A549 (cell line): ENCODE results near the gene FIGLA. TPM values are rescaled to one million over a fixed set of nuclear protein-coding genes. Genes with fewer than 3 reads are reported as not detected.

Source experiments
- ATAC-seq, 2 experiments: fragments of 200-7000 bp in 1 of 2; fragments of >200 bp in 1 of 2; cut with Nextera tagmentation in 1 of 2; cut with Tn5 transposase in 1 of 2; 3 replicates each; pipeline versions ENCODE4 v1.8.0 to v1.9.1; 2018 to 2020; ENCODE audit warnings: mild to moderate bottlenecking in 1 of 2, moderate library complexity in 1 of 2
- CTCF ChIA-PET: fragments of 300-600 bp; sonication (Branson Sonifier 250); formaldehyde crosslinking; extraction: SDS; loops from one replicate; lab custom pipeline; 2021; ENCODE audit warnings: antibody characterized with exemption, inconsistent platforms; lab: Yijun Ruan, JAX
- POLR2A ChIA-PET: fragments of 350-600 bp; formaldehyde crosslinking; extraction: SDS; loops from one replicate; lab custom pipeline; 2021; ENCODE audit warnings: antibody characterized with exemption, inconsistent platforms; lab: Yijun Ruan, JAX
- DNase-seq, 2 experiments: peaks; one replicate each; pipeline versions ENCODE4 v3.0.0 to v3.0.0-alpha.2; 2011 to 2016; ENCODE audit warnings: low read depth in 1 of 2, low spot score in 1 of 2
- FAIRE-seq: peaks from 2 replicates; lab custom pipeline; 2011; peaks lifted over from hg19 to GRCh38; lab: Jason Lieb, UNC
- H3K27ac ChIP-seq, 2 experiments: fragments of >200 bp; sonication (Bioruptor Twin); formaldehyde crosslinking; 3 replicates each; pipeline ENCODE4 v1.5.1; 2016 to 2017
- H3K4me1 ChIP-seq: fragments of >200 bp; sonication (Bioruptor Twin); formaldehyde crosslinking; 3 replicates; pipeline ENCODE4 v1.6.1; 2016
- H3K4me2 ChIP-seq: fragments of >200 bp; sonication (Bioruptor Twin); formaldehyde crosslinking; 3 replicates; pipeline ENCODE4 v1.6.1; 2016
- H3K4me3 ChIP-seq: fragments of >200 bp; sonication (Bioruptor Twin); formaldehyde crosslinking; 3 replicates; pipeline ENCODE4 v1.5.1; 2016
- H3K9me3 ChIP-seq: fragments of >200 bp; sonication (Bioruptor Twin); formaldehyde crosslinking; 3 replicates; pipeline ENCODE4 v1.6.1; 2016
- ATOH8 ChIP-seq: fragments of 250-450 bp; sonication (Bioruptor Pico); IDR thresholded peaks from 2 replicates; pipeline ENCODE4 v1.5.0; 2020; ENCODE audit warnings: low read depth, mild to moderate bottlenecking, moderate library complexity
- CBX8 ChIP-seq: fragments of 200-600 bp; sonication (generic); IDR thresholded peaks from 2 replicates; pipeline ENCODE4 v1.6.1; 2016
- CHD2 ChIP-seq: fragments of 150-350 bp; IDR thresholded peaks from 2 replicates; pipeline ENCODE4 v1.6.1; 2014; ENCODE audit warnings: low read length; ENCODE audit not compliant: partially characterized antibody
- E2F6 ChIP-seq: IDR thresholded peaks from 2 replicates; pipeline ENCODE4 v1.6.1; 2012; ENCODE audit warnings: low read depth, borderline replicate concordance
- EHF ChIP-seq: fragments of 250-450 bp; sonication (Bioruptor Pico); IDR thresholded peaks from 2 replicates; pipeline ENCODE4 v1.5.0; 2020; ENCODE audit warnings: mild to moderate bottlenecking
- FOSB ChIP-seq: fragments of 250-450 bp; sonication (Bioruptor Pico); IDR thresholded peaks from 2 replicates; pipeline ENCODE4 v1.5.0; 2020; ENCODE audit warnings: mild to moderate bottlenecking, moderate library complexity
- GATA3 ChIP-seq: IDR thresholded peaks from 2 replicates; pipeline ENCODE4 v1.6.1; 2012; ENCODE audit warnings: borderline replicate concordance
- MAFK ChIP-seq: fragments of 450-650 bp; IDR thresholded peaks from 2 replicates; pipeline ENCODE4 v1.6.1; 2014; ENCODE audit not compliant: partially characterized antibody
- MAX ChIP-seq: IDR thresholded peaks from 2 replicates; pipeline ENCODE4 v1.6.1; 2012
- PHF8 ChIP-seq: fragments of 200-600 bp; sonication (generic); IDR thresholded peaks from 2 replicates; pipeline ENCODE4 v1.6.1; 2016; ENCODE audit warnings: low read depth, mild to moderate bottlenecking, antibody characterized with exemption, moderate library complexity, borderline replicate concordance
- POLR2A ChIP-seq: IDR thresholded peaks from 2 replicates; pipeline ENCODE4 v1.6.1; 2012; ENCODE audit warnings: mild to moderate bottlenecking, low read length
- USF2 ChIP-seq: fragments of 450-650 bp; IDR thresholded peaks from 2 replicates; pipeline ENCODE4 v1.6.1; 2014; ENCODE audit warnings: antibody characterized with exemption
- ZSCAN20 ChIP-seq: fragments of 250-450 bp; sonication (Bioruptor Pico); IDR thresholded peaks from 2 replicates; pipeline ENCODE4 v1.8.0; 2022; ENCODE audit warnings: mild to moderate bottlenecking, moderate library complexity
- WGBS: methylation state at CpG from one replicate; pipeline ENCODE4 v1.1.6; 2017; ENCODE audit errors: missing lambda C conversion rate; 5-methylcytosine and 5-hydroxymethylcytosine counted together
- polyA plus RNA-seq, 4 experiments: library from polyadenylated mRNA; depleted of rRNA in 3 of 4; stranded (reverse); fragments of >200 nt; fragmentation: RNase III in 1 of 4; extraction: RNeasy Plus Mini Kit Qiagen cat#74134 plus additional on column Dnase treatment in 1 of 4; gene quantifications; 2 replicates in 3 of 4; 3 replicates in 1 of 4; pipeline ENCODE4 v1.2.3, GENCODE V29; 2011 to 2017

The FIGLA gene
- polyA plus RNA-seq, 2 of the 4 experiments (the other 2 are of a cell fraction), result not detected

- ATAC-seq (peak; percentile 67 to 79), FAIRE-seq (no peak), DNase-seq (peak; percentile 42 to 45)
- ChIA-PET CTCF (interaction anchor here (0.7 to 4.1 kb wide), 28 partner anchors 9 to 465 kb away, joined by 3 to 46 read pairs (median 5); partner anchors contain the start of genes FAM136A and FIGLA), POLR2A (interaction anchor here (1.5 kb wide), 1 partner anchor 80 kb away, joined by 6 read pairs; no protein-coding TSS in a partner anchor)
- TF ChIP-seq ATOH8 (CRISPR knock-in tag), result peak; percentile 59; the same call in 1 of the 2 replicates
- peak; percentile 32 for TF ChIP-seq POLR2A
- peak; percentile 78 for TF ChIP-seq MAX
- TF ChIP-seq E2F6, result peak; percentile 86
- no peak for TF ChIP-seq GATA3
- TF ChIP-seq FOSB (CRISPR knock-in tag), result no peak
- Histone ChIP-seq H3K4me1 (peaks cover 11% of the 10 kb centered on the region), H3K4me3 (peak overlapping the region; percentile 68), H3K9me3 (no peaks in the 10 kb centered on the region), H3K27ac (peak overlapping the region; percentile 77 to 92), H3K4me2 (peak overlapping the region; percentile 91)
- WGBS, result 0% methylated on average over 25 of the region's 51 CpGs
Measured at GRCh38 chr2:70767079-70767698, 23.3 kb downstream of the FIGLA start.

- FAIRE-seq (no peak), DNase-seq (no peak), ATAC-seq (no peak)
- TF ChIP-seq USF2 (no peak), MAFK (peak; percentile 82)
- H3K27ac ChIP-seq, result peak overlapping the region; percentile 77 to 92
- H3K4me1 ChIP-seq, result peaks cover 11% of the 10 kb centered on the region
- POLR2A ChIA-PET, result no interaction called here
- H3K4me2 ChIP-seq, result peak overlapping the region; percentile 91
- CTCF ChIA-PET, result interaction anchor here (1.5 to 4.1 kb wide), 3 partner anchors 13 to 18 kb away, joined by 4 to 46 read pairs (median 11); no protein-coding TSS in a partner anchor
- peak overlapping the region; percentile 68 for H3K4me3 ChIP-seq
- 68% methylated on average over 7 of the region's 7 CpGs for WGBS
- no peaks in the 10 kb centered on the region for H3K9me3 ChIP-seq
Measured at GRCh38 chr2:70766357-70767078, 23.9 kb downstream of the FIGLA start.

GRCh38 chr2:70765507-70765906 is 24.9 kb downstream of the FIGLA start:
- CTCF ChIA-PET, result interaction anchor here (1.4 to 2.9 kb wide), 4 partner anchors 13 to 105 kb away, joined by 3 to 11 read pairs (median 6); no protein-coding TSS in a partner anchor
- DNase-seq (no peak), ATAC-seq (no peak)
- WGBS, result 91% methylated on average over 7 of the region's 7 CpGs
- H3K4me2 ChIP-seq, result no peak overlapping the region
- no peak overlapping the region for H3K27ac ChIP-seq
- TF ChIP-seq PHF8, result no peak
- TF ChIP-seq MAFK, result peak; percentile 55
- TF ChIP-seq, all 56 proteins: peak for 1
- Histone ChIP-seq H3K4me3 (no peak overlapping the region), H3K4me1 (peaks cover 11% of the 10 kb centered on the region), H3K9me3 (no peaks in the 10 kb centered on the region)
- no peak for FAIRE-seq
- POLR2A ChIA-PET, result interaction anchor here (0.6 kb wide), 1 partner anchor 227 kb away, joined by 3 read pairs; no protein-coding TSS in a partner anchor

GRCh38 chr2:70759446-70759845 is 31.0 kb downstream of the FIGLA start:
- Histone ChIP-seq H3K4me1 (no peaks in the 10 kb centered on the region), H3K4me3 (no peak overlapping the region), H3K27ac (no peak overlapping the region), H3K4me2 (no peak overlapping the region), H3K9me3 (no peaks in the 10 kb centered on the region)
- ATAC-seq, result no peak
- DNase-seq, result no peak
- POLR2A ChIA-PET, result interaction anchor here (1.3 kb wide), 1 partner anchor 9 kb away, joined by 4 read pairs; the partner anchor contains the start of gene ADD2
- no peak for TF ChIP-seq CBX8
- TF ChIP-seq CHD2, result no peak
- TF ChIP-seq EHF (CRISPR knock-in tag), result no peak
- no peak for TF ChIP-seq ZSCAN20
- no peak for FAIRE-seq
- WGBS, result 96% methylated on average over 1 of the region's 1 CpG
- CTCF ChIA-PET, result interaction anchor here (0.8 to 4.3 kb wide), 5 partner anchors 9 to 455 kb away, joined by 3 to 40 read pairs (median 4); partner anchors contain the start of gene ADD2
